SW480 (cell line): Measurements from ENCODE around the gene SLAMF7.
"Not testable (repeated sequence)": the region's sequence is repeated elsewhere in the genome, so short reads cannot be mapped to it uniquely, and the experiment has no call there.

ENCODE experiments used
- DNase-seq: peaks from one replicate; pipeline ENCODE4 v3.0.0-alpha.2; 2016; ENCODE audit warnings: low spot score

SLAMF7 gene

DNA sequence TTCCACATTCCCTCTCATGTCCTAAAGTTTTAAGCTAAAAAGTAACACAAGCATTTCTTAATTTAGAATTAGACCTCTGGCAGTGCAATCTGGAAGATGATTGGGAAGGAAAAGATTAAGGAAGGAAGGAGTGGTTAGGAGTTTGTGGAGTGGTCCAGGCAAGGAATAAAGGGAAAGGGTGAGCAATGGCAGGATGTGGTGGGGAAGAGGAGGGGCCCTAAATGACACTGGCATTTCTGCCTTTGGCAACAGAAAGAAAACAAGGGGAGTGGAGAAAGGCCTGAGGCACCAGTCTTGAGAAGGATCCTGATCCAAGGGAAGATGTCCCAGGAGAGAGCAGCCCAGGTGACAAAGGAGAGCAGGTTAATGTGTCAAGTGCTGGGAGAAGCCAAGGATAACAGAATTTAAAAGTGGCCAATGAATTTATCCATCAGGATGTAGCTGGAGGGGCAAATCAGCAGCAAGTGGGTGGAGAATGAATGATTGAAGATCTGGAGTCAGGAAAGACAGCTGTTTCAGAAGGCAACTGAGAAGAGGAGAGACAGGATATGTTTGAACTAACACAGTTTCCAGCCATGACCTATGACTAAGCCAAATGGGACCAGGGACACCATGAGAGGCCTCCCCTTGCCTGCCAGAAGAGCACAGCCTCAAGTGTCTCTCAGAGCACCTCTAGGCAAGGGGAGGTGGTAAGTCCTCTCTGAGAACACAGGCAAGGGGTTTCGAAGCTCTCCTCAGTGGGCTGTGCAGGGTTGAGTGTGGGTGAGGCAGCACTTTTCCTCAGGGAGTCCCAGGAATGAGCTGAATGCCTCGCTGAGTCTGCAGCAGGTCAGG is 36.1 kb downstream of the SLAMF7 start:
- no peak for DNase-seq

DNA sequence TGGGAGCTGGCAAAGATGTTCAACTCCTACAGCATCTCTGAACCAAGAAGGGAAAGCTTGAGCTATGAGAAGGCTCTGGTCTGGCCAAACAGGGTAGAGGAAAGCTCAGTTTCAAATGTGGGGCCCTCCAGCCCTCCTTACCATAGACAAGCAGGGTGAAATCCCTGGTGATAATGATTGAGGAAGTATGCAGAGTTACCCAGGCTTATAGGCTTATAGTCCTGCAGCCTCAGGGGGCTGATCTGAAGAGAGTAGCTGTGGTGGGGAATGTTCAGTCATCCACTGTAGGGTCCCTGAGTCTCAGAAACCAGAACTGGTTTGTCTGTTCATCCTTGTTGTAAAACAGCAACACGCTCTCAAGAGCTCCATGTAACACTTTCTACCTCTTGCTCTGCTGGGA is 37.1 kb downstream of the SLAMF7 start:
- no peak for DNase-seq

DNA sequence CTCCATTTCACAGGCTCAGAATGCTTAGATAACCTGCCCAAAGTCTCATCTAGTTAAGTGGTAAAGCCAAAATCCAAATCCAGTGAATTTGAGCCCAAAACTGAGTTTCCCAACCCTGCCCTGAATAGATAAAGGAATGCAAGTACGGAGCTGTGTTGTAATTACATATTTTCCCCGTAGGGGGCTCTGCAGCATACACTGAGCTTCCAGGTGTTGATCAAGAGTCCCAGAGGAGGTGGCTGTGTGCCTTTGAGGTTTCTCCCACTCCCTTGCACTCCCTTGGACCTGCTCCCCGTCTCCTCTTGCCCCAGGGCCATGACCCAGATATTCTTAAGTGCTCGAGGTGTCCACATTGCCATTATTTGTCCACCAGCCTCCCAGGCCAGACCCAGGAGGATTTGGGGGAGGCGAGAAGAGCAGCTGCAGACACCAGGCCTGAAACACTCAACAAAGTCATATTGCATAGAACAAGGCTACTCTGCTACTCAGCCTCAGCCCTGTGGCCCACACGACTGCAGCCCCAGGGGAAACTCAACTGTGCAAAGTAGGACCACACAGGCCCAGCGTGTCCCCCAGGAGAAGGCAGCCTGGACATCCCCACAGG is 38.5 kb downstream of the SLAMF7 start:
- DNase-seq, result peak; percentile 16

DNA sequence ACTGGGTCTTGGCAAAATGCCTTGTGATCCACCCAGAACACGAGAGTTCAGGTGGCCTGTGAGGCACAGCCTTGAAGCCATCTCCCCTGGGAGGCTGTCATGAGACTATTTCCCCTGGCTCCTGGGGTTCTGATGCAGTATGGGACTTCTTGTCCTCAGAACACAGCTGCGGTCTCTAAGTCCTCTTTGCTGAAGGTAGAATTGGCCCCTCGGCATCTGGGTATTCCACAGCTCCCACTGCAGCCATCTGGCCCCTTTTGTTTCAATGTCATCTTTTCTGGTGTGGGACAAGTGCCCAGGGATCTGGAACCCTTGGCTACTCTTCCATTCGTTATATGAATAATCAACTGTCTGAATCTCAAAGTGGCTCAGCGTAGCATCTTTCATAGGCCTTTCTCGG is 39.9 kb downstream of the SLAMF7 start:
- DNase-seq, result no peak

DNA sequence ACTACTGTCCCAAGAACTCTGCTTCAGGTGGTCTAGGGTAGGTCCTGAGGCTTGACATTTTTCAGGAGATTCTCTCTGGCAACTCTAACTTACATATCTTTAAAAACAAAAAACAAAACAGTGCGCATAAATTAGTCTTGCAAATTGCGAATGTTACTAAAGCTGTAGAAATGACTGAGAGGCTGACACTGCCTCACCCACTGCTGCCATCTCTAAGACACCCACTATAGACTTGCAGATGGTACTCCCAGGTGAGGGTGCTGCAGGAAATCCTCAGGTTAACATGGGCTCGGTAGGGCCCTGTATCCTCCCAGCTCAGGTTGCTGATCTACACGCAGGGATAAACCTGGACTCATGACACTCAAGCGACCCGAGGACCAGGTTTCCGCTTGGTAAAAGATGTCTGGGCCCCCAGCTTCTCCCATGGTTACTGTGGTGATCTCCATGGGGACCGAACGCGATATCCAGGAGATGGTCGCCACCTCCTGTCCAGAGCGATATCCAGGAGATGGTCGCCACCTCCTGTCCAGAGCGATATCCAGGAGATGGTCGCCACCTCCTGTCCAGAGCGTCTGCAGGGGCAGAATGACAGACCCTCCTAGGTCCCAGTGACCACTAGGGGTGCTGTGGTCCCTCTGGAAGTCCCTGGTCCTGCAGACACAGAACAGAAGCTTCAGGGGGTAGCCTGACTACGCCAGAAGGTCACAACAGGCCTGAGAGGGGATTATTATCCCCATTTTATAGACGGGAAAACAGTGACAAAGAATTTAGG is 40.8 kb downstream of the SLAMF7 start:
- peak; percentile 17 for DNase-seq

DNA sequence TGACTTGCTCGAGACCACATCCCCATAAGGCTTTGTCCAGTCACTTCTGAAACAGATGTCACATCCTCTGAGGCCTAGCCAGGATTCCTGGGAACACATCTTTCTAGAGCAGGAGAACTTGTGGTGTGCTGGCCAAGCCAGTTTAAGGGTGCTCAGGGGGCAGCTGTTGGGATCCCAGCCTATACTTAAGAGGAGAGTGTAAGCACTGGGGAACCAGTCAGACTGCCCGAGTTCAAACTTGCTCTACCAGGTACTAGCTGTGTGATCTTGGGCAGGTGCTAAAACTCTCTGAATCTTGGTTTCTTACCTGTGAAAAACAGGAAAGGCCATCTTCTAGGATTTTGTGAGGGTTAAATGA is 41.3 kb downstream of the SLAMF7 start:
- DNase-seq, result no peak

DNA sequence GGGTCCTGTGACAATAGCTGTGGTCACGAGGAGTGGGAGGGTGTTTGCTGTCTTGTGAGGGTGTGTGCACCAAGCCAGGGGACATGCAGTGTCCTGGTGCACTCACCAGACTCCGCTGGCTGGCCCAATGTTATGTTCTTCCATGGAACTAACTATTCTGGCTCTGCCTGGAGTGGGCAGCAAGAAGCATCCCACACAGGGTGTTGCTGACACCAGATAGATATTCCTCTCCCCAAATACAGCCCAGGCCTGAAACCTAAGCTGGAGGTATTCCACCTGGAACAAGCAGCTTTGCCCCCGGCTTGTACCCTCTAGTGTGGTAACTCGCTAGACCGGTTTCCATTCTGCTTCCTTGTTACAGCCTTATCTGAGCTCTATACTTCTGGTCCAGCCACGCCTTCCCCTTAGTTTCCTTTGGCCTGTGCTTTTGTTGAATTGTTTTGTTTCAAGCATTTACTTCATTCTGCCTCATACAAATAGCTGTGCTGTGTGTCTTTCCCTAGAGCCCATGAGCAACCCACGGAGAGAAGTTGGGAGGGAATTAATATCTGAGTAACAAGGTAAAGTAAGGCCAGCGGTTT is 42.2 kb downstream of the SLAMF7 start:
- DNase-seq, result no peak

DNA sequence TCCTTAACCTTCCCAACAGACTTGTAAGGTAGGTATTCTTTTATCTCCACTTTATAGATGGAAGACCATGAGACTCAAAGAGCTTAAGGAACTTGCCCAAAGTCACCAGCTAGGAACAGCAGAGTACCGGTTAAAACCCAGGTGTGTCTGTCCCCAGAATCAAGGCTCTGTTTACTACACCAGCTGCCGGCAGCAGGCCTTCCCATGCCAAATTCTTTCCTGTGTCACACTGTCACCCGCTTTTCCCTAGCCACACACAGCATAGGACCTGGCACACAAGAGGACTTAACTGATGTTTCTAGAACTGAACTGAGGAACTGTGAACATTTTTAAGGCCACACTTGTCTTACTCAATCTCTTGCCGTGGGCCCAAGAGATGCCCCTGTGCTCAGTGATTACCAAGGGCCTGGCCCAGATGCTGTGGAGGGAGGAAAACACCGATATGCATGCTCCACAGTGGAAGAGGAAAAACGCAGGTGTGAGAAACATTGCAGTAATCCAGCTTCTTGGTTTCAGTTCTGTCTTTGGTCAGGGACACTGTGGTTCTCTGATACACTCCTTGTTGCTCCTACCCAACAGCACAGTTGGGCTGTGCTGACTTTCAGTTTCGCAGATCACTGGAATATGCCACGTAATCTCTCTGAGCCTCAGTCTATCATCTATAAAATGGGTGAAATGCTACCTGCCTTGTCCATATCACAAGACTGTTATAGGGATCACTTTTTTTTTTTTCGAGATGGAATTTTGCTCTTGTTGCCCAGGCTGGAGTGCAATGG is 43.1 kb downstream of the SLAMF7 start:
- no peak for DNase-seq

DNA sequence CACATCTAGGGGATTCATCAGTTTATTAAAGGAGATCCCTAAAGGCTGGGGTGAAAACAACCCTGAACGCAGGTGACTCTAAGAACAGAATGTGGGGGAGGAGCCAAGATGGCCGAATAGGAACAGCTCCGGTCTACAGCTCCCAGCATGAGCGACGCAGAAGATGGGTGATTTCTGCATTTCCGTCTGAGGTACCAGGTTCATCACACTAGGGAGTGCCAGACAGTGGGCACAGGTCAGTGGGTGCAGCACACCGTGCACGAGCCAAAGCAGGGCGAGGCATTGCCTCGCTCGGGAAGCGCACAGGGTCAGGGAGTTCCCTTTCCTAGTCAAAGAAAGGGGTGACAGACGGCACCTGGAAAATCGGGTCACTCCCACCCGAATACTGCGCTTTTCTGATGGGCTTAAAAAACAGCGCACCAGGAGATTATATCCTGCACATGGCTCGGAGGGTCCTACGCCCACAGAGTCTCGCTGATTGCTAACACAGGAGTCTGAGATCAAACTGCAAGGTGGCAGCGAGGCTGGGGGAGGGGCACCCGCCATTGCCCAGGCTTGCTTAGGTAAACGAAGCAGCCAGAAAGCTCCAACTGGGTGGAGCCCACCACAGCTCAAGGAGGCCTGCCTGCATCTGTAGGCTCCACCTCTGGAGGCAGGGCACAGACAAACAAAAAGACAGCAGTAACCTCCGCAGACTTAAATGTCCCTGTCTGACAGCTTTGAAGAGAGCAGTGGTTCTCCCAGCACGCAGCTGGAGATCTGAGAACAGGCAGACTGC is 44.1 kb downstream of the SLAMF7 start:
- not testable (repeated sequence) for DNase-seq

DNA sequence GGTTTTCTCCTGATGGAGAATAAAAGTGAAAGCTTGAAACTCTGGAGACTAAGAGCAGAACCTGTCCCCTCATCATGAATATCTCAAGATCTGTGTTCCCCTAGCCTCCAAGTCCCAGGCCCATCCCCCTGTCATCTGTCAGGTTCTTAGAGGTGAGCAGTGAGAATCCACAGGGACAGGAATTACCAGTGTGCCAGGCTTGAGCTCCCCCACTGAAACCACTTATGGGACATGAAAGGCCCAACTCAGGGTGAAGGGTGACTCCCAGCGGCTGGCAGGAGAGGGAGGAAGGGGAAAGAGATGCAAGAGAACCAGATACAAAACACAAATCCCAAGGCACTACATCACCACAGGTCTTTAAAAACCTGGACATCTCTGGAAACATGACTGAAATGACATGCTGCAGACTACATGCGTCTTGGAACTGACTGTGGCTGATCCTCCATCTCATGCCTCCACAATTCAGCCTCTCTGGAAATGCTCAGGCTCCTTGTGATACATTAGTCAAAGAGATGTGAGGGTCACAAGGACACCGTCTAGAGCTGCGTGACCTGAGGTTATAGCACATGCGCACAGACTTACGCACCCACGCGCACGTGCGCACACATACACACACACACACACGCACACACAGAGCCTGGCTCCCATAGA is 50.1 kb downstream of the SLAMF7 start:
- no peak for DNase-seq

DNA sequence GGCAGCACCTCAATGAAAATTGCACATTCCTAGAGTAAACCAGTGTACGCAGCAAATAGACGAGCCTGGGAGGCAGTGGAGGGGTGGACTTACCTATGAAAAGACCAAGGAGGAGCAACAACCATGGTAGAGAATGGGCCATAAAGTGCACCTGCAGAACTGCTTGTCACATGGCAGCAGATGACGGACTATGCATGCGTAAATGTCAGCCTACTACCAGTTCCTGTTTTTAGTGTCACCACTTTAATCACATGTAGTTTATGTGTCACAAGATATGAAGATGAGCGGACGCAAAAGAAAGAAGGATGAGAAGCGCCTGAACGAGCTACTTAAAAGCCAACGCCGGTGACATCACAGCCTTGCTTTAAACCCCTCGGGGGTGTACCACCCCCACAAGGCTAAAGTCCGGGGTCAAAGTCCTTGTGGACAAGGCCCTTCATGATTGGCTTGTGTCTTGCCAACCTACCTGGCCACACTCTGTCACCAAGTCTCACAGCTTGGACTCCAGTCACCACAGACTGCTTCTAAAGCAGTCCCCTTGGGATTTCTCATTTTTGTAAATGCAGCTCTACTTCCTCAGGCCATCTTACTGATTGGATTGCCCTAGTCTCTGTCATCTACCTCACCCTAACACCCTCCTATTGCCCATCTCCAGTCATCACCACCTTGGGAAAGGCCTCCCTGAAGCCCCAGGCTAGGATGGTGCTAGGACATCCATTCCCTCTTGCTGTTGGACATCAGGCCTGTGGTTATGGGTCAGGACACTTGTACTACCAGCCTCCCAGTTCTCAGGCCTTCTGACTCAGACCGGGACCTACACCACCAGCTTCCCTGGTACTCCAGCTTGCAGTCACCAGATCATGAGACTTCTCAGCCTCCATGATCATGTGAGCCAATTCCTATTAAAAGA is 50.9 kb downstream of the SLAMF7 start:
- DNase-seq, result no peak

DNA sequence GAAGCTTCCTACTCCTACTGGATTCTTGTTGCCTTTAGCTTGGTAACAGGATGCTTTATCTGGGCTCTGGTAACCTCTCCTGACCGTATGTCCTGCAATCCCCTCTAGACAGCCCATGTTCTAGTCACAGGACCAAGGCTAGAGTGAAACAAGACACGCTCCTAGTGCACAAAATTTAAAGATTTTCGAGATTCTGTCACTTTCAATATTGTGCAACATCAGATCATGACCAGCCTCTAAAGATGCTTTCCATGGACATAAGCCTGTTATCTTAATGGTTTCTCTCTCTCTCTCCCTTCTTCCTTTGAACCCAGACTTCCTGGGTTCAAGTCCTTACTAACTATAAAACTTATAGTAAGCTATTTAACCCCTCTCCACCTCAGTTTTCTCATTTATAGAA is 55.3 kb downstream of the SLAMF7 start:
- no peak for DNase-seq

DNA sequence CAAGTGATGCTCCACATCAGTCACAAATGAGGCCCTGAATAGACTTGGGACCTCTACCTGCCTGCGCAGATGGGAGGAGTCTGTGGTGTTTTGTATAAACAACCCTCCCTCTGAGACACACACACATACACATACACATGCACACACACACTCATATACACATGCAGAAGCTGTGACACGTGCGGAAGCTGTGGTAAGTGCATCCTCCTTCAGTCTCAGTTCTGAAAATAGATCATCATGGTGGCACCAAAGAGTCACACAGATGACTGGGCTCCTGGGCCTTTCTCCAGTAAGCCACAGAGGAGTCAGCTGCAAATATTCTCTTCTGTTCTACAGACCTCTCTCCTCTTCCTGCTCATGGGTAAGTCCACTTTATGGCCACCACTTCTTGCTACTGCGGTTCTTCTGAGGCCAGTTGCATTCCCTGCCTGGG is 56.9 kb downstream of the SLAMF7 start, which contains the start of gene LY9:
Gene LY9 (plus strand): TSS at position 224 of the 433 bp plus-strand sequence. CDS start 14 bp downstream, at position 238.
- DNase-seq, result no peak

DNA sequence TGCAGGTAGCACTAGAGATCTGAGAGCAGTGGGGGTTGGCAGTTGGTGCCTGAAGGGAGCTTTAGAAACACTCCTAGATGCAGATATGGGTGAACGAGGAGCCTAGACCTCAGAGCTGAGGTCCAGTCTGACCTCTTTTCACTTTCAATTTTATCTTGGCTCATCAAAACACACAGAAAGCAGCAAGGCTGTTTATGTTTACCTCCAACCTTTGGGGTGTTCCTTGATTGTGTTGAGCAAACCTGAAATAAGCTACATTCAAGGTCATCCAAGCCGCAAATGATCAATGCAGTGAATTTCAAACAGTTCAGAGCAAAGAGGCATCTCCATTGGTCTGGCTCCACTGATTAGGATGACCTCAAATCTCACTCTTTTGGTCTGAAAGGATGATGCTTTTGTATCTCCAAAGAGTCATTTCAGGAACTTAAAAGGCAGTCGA is 58.2 kb downstream of the SLAMF7 start:
- DNase-seq, result no peak

DNA sequence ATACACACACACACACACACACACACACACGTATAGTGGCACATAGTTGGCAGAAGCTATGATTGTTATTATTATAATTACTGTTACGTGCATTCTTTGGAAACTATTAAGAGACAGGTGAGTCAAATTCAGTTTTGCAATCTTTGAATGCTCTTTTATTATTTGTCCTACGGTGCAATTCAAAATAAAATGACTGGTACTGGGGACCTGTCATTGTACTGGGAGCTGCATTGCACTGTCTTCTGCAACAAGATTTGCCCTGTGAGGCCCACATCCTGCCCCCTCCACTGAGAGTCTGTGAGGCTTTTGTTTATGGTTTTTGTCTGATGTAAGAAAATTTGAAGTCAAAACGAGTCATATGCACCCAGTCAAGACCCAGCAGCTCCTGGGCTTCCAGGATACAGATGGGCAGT is 58.8 kb downstream of the SLAMF7 start:
- no peak for DNase-seq

DNA sequence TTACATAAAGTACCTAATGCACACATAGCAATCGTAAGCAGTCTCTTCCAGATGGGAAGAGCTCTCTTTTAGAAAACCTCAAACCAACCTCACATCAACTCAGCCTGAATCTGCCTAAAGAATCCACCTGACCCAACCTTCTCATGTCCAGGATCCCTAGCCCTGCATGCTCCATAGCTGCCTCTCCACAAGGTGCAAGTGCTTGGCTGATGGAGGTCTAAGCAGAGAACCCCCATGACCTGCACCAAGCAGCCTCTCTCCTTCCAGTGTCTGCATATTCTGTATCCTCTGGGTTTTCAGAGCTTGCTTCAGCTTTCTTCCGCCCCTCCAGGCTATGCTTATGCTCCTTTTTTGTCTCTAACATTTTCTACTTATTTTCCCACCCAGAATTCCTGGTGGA is 59.4 kb downstream of the SLAMF7 start:
- no peak for DNase-seq

DNA sequence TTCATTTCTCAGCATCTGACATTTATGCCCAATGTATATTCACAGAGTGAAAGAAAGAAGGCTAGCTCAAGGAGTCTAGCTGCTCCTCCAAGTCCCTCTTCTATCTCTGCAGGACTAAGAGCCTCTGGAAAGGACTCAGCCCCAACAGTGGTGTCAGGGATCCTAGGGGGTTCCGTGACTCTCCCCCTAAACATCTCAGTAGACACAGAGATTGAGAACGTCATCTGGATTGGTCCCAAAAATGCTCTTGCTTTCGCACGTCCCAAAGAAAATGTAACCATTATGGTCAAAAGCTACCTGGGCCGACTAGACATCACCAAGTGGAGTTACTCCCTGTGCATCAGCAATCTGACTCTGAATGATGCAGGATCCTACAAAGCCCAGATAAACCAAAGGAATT is 60.6 kb downstream of the SLAMF7 start:
- DNase-seq, result no peak

DNA sequence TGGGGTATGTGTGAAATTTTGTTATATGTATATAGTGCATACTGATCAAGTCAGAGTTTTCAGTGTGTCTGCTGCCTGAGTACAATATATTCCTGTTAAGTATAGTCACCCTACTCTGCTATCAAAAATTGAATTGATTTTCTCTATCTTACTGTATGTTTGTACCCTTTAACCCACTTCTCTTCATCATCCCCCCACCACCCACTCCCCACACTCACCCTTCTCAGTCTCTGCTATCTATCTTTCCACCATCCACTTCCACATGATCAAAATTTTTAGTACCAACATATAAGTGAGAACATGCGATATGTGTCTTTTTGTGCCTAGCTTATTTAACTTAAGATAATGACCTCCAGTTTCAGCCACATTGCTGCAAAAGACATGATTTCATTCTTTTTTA is 61.1 kb downstream of the SLAMF7 start:
- DNase-seq, result no peak
